ENCODE results near the gene PIANP. TPM values are rescaled to one million over a fixed set of nuclear protein-coding genes. Genes with fewer than 3 reads are reported as not detected.

Gene PIANP
- total and polyA plus RNA-seq, 10 of the 15 experiments (the other 5 are each of a cell fraction or from before 2014, with no cell fraction given), result 0.08 to 0.12 (median 0.08) TPM; not detected in 7

DNA sequence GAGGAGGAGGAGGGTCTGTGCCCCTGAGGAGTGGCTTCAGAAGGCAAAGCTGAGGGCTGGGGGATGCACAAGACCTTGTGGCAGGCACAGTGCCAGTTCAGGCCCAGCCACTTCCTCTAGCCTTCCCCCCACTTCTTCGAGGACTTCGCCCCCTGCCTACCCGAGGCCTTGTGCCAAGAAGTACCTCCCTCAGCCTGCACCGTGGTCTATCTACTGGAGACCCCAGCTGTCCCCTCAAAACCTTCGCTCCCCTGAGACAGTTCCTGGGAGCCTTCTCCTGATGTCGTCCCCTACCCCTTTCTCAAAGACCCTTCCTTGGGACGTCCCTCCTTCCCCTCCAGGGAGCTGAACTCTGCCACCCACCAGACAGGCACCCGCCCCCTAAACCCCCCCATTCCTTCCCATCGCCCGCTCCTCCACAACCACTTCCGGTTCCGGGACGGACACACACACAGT lies 12.0 kb downstream of the PIANP start (continued):
- TF ChIP-seq SIN3A (IDR thresholded peaks at IDR 0.05; ENCODE audit: low read depth, low read length), result no peak
- TF ChIP-seq SP1 (IDR thresholded peaks at IDR 0.05; ENCODE audit: low read depth, low read length), result no peak
- TF ChIP-seq SREBF2 (IDR thresholded peaks at IDR 0.05; ENCODE audit: low read length), result no peak
- no peak for TF ChIP-seq RFX5 (IDR thresholded peaks at IDR 0.05; ENCODE audit: low read depth, low read length)
- TF ChIP-seq NFYA (IDR thresholded peaks at IDR 0.05; ENCODE audit: borderline replicate concordance, low read depth, low read length), result no peak
- TF ChIP-seq, protein P1, sequence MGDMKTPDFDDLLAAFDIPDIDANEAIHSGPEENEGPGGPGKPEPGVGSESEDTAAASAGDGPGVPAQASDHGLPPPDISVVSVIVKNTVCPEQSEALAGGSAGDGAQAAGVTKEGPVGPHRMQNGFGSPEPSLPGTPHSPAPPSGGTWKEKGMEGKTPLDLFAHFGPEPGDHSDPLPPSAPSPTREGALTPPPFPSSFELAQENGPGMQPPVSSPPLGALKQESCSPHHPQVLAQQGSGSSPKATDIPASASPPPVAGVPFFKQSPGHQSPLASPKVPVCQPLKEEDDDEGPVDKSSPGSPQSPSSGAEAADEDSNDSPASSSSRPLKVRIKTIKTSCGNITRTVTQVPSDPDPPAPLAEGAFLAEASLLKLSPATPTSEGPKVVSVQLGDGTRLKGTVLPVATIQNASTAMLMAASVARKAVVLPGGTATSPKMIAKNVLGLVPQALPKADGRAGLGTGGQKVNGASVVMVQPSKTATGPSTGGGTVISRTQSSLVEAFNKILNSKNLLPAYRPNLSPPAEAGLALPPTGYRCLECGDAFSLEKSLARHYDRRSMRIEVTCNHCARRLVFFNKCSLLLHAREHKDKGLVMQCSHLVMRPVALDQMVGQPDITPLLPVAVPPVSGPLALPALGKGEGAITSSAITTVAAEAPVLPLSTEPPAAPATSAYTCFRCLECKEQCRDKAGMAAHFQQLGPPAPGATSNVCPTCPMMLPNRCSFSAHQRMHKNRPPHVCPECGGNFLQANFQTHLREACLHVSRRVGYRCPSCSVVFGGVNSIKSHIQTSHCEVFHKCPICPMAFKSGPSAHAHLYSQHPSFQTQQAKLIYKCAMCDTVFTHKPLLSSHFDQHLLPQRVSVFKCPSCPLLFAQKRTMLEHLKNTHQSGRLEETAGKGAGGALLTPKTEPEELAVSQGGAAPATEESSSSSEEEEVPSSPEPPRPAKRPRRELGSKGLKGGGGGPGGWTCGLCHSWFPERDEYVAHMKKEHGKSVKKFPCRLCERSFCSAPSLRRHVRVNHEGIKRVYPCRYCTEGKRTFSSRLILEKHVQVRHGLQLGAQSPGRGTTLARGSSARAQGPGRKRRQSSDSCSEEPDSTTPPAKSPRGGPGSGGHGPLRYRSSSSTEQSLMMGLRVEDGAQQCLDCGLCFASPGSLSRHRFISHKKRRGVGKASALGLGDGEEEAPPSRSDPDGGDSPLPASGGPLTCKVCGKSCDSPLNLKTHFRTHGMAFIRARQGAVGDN (IDR thresholded peaks at IDR 0.05), result peak; percentile 63
- no peak for TF ChIP-seq CHD4 (IDR thresholded peaks at IDR 0.05)
- TF ChIP-seq, protein P2, sequence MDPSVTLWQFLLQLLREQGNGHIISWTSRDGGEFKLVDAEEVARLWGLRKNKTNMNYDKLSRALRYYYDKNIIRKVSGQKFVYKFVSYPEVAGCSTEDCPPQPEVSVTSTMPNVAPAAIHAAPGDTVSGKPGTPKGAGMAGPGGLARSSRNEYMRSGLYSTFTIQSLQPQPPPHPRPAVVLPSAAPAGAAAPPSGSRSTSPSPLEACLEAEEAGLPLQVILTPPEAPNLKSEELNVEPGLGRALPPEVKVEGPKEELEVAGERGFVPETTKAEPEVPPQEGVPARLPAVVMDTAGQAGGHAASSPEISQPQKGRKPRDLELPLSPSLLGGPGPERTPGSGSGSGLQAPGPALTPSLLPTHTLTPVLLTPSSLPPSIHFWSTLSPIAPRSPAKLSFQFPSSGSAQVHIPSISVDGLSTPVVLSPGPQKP (IDR thresholded peaks at IDR 0.05; ENCODE audit: low read depth, low read length), result peak; percentile 71
- no peak for TF ChIP-seq SMAD1 (IDR thresholded peaks at IDR 0.05; ENCODE audit: low read depth, partially characterized antibody)
- 0 out of 2 replicates have a peak, but pooled peaks have one; percentile 10 for TF ChIP-seq SPI1 (IDR thresholded peaks at IDR 0.05; ENCODE audit: borderline replicate concordance, insufficient read depth, low read depth, low read length)
- no peak; the same call in 1 of the 2 replicates for TF ChIP-seq ZBTB40 (IDR thresholded peaks at IDR 0.05; ENCODE audit: borderline replicate concordance)
- TF ChIP-seq, protein P3, sequence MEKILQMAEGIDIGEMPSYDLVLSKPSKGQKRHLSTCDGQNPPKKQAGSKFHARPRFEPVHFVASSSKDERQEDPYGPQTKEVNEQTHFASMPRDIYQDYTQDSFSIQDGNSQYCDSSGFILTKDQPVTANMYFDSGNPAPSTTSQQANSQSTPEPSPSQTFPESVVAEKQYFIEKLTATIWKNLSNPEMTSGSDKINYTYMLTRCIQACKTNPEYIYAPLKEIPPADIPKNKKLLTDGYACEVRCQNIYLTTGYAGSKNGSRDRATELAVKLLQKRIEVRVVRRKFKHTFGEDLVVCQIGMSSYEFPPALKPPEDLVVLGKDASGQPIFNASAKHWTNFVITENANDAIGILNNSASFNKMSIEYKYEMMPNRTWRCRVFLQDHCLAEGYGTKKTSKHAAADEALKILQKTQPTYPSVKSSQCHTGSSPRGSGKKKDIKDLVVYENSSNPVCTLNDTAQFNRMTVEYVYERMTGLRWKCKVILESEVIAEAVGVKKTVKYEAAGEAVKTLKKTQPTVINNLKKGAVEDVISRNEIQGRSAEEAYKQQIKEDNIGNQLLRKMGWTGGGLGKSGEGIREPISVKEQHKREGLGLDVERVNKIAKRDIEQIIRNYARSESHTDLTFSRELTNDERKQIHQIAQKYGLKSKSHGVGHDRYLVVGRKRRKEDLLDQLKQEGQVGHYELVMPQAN (conservative IDR thresholded peaks at IDR 0.05), result peak; percentile 31; the same call in 1 of the 2 replicates
- TF ChIP-seq BRCA1 (IDR thresholded peaks at IDR 0.05; ENCODE audit: low read depth, low read length), result no peak
- peak; percentile 46; the same call in 1 of the 2 replicates for TF ChIP-seq NBN (IDR thresholded peaks at IDR 0.05)
- TF ChIP-seq MLLT1 (IDR thresholded peaks at IDR 0.05), result no peak; the same call in 1 of the 2 replicates
- TF ChIP-seq ETV6 (conservative IDR thresholded peaks at IDR 0.05 in 1 of 2, IDR thresholded peaks at IDR 0.05 in 1 of 2; ENCODE audit: borderline replicate concordance in 1 of 2, low read depth in 1 of 2), result 0 out of 4 replicates have a peak, but pooled peaks of 1 of the 2 experiments have one; percentile 72
- no peak for TF ChIP-seq CBX3 (IDR thresholded peaks at IDR 0.05; ENCODE audit: borderline replicate concordance, low read depth)
